ENCODE results near the gene CAMK4.

CAMK4 gene

DNA sequence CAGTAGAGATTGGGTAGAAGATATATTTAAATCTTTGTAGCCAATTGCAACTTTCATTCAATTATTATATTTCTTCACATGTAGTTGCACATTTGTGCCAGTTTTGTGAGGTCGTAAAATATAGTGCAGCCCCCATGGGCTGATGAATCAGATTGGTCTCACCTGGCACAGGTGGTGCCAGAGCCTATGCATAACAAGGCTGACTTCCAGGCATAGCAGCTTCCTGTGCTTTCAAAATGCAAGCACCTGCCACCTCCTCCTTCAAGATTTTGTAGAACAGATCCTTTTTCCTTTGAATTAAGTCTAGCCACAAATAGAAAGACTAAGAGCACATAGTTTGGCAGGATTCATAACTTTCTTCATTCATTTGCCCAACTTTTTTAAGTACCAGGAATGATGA, 201.0 kb downstream of the CAMK4 start:
- DNase-seq (ENCODE audit: low read depth): no peak

- no peak for DNase-seq (ENCODE audit: low read depth)
Observed at GRCh38 chr5:111427762-111428161, 203.6 kb downstream of the CAMK4 start.

- DNase-seq (ENCODE audit: low read depth): peak; percentile 36
Observed at GRCh38 chr5:111432883-111433536, 208.8 kb downstream of the CAMK4 start.

DNA sequence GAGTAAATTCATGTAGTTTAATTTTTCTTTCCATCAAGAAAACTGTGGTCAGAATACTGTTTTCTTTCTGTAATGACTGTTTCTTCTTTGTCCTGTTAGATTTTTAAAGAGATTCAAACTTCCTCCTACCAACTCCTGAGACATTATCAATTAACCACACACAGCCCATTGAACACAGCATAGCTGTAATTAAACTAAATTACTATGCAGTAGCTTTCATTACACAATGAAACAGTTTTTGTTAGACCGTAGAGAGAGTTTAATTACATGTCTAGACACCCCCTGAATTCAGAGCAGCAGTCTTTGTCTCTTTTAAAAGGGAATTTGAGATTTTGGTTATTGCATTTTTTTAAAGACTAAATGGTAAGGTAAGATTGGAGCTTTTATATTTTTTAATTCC, 210.6 kb downstream of the CAMK4 start:
- DNase-seq (ENCODE audit: low read depth): no peak

DNA sequence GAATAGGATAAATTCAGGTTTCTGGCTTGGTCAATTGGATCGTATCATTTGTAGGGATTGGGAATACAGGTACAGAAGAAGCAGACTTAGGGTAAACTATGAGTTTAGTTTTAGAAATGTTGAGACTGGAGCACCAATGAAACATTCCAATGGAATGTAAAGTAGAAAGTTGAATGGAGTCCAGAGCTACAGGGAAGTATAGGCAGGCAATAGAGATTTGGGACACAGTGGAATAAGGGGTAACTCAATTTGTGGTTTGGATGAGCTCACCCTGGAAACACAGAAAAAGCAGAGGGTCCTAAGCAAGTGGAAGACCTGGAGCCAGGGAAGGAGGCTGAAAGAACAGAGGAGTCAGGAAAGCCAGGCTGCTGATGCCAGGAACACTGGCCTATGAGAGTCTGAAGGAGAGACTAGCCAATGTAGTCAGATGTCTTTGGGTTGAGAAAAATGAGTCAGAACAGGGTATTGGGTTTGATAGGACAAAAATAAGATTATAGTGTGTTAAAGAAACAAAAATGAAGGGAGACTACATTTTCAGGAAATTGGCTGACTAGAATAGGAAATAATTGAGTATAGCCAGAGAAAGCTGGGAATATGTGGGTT, 215.4 kb downstream of the CAMK4 start:
- peak; percentile 16 for DNase-seq (ENCODE audit: low read depth)

DNA sequence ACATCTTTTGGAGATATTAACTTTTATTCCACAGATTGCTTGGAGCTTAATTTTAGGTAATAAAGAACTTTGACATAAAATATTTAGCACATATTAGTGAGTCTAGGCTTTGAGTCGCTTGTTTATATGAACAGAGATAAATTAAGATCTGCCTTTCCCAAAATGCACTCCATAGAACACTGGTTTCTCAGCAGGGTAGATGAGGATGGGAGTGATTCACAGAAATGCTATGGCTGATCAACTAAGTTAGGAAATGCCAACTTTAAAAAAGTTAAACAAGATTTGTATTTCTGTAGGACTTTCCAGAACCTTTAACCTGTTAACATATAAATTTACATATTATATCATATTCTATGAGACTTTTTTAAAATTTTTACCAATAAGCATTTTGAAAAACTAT, 222.9 kb downstream of the CAMK4 start:
- DNase-seq (ENCODE audit: low read depth): peak; percentile 23

- no peak for DNase-seq (ENCODE audit: low read depth)
Observed at GRCh38 chr5:111447822-111448221, 223.6 kb downstream of the CAMK4 start.

DNA sequence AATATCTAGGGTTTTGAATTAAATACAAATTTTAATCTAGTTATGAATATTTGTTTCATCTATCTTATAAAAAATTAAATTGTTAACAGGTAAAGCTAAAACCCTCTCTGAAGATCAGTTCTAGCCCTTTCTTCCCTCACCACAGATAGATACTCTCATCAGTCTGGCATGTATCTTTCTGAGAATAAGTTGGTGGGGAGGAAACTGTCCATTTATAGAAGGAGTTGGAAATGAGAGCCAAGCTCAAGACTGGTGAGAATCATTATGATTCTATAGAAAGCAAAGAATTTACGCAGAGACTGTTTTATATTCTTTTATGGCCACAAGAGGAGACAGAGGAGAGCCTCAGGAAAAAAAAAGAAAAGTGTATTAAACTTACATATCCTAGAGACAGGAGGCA, 229.1 kb downstream of the CAMK4 start:
- peak; percentile 56 for DNase-seq (ENCODE audit: low read depth)

DNA sequence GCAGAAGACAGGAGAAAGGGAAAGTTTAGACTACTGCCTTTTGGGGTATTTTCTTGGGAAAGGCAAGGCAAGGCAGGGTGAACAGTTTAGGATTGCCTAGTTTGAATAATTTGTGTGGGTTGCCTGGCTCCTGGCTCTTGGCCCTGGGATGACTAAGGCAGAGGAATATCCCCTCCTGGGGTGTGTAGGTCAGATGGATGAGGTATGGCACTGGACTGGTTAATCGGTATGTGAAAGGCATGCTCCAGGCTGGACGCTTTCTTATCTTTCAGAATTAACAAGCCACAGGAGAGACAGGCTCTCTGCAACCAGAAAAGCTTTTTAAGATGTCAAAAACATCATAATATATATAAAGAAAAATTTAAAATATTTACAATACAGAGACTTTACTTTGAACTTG, 229.6 kb downstream of the CAMK4 start:
- peak; percentile 87 for DNase-seq (ENCODE audit: low read depth)

DNA sequence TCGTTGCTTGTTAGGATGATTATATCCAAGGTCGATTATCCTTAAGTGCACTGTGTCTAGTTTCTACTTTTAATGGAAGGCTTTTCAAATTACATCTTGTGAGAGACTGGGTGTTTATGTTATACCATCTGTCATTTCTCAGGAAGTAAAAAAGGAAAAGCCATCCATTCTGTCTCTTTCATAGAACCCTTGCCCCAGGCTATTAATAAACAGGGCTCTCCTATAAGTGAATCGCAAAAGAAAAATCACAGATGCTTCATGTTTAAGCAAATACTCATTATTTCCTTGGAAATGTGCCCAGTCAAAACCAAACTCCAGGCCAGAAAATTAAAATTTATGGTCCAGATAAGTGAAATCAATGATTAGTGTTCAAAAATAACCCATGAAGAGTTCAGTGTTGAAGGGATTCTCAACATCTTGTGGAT, 230.0 kb downstream of the CAMK4 start:
- peak; percentile 26 for DNase-seq (ENCODE audit: low read depth)

GRCh38 chr5:111454776-111455175, 230.6 kb downstream of the CAMK4 start:
- no peak for DNase-seq (ENCODE audit: low read depth)

- peak; percentile 44 for DNase-seq (ENCODE audit: low read depth)
Observed at GRCh38 chr5:111461255-111461671, 237.1 kb downstream of the CAMK4 start.

DNA sequence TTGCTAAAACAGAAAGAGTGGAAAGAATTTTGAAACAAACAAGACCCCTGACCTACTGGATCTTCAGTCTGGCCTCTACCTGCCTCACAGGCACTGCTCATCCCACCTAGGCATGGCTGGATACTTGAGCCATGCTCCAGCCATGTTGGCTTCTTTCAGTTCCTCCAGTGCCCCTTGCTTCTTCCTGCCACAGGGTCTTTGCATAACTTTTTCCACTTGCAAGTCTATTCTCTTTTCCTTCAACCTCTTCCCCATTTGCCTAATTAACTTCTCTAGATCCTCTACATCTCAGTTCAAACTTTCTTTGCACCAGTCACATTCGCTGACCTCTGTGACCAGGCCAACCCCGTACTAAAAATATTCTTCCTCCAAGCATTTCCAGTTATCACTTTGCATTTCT, 237.8 kb downstream of the CAMK4 start:
- no peak for DNase-seq (ENCODE audit: low read depth)

DNA sequence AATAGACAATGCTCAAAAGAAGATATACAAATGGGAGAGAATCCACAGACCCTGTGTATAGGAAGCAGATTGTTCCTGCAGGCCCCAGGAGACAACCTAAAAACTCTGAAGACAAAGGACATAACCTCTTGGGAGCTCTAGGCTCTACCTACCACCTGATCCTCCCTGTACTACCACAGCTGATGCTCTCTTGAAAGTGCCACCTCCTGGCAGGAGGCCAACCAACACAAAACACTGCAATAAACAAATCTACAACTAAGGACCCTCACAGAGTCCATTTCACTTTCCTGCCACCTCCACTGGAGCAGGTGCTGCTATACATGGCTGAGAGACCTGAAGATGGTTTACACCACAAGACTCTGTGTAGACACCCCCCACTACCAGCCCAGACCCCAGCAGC, 239.1 kb downstream of the CAMK4 start:
- no peak for DNase-seq (ENCODE audit: low read depth)

- no peak for DNase-seq (ENCODE audit: low read depth)
Observed at GRCh38 chr5:111469293-111469896, 245.2 kb downstream of the CAMK4 start.

DNA sequence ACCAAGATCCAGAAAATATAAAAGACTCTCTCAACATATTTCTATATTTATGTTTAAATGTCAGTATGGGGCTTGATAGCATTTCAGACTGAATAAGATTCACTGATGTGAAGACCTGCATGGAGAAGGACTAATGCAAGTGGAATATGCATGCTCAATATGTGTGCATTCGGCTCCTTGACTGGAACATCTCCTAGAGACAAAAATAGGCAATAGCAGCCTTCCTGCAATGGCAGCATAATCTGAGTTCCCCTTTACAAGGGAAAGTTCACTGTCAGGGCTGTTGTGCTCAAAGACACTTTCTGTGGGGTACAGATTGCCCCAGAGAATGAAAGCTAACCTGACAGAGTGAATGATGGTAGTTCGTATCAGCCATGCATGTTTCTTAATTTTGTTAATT, 245.7 kb downstream of the CAMK4 start:
- no peak for DNase-seq (ENCODE audit: low read depth)

- DNase-seq (ENCODE audit: low read depth): no peak
Observed at GRCh38 chr5:111472096-111472495, 247.9 kb downstream of the CAMK4 start.

GRCh38 chr5:111472579-111472978, 248.4 kb downstream of the CAMK4 start:
- no peak for DNase-seq (ENCODE audit: low read depth)

- no peak for DNase-seq (ENCODE audit: low read depth)
Observed at GRCh38 chr5:111478266-111478665, 254.1 kb downstream of the CAMK4 start.

DNA sequence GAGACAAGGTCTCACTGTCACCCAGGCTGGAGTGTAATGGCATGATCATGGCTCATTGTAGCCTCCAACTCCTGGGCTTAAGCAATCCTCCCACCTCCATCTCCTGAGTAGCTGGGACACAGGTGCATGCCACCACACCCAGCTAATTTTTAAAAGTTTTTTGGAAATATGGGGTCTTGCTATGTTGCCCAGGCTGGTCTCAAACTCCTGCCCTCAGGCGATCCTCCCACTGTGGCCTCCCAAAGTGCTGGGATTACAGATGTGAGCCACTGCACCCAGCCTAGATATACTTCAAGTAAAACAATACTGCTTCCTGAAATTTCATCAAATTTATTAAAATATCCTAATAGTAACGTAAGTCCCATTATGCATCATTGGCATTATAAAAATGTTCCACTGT, 254.7 kb downstream of the CAMK4 start:
- DNase-seq (ENCODE audit: low read depth): no peak

- DNase-seq (ENCODE audit: low read depth): no peak
Observed at GRCh38 chr5:111480346-111480745, 256.2 kb downstream of the CAMK4 start.

GRCh38 chr5:111486055-111486454, 261.9 kb downstream of the CAMK4 start:
- no peak for DNase-seq (ENCODE audit: low read depth)

GRCh38 chr5:111486926-111487325, 262.7 kb downstream of the CAMK4 start:
- no peak for DNase-seq (ENCODE audit: low read depth)

GRCh38 chr5:111488353-111488752, 264.2 kb downstream of the CAMK4 start:
- no peak for DNase-seq (ENCODE audit: low read depth)
